ENCODE results near the gene FRK.
"Not testable (repeated sequence)": the region's sequence is repeated elsewhere in the genome, so short reads cannot be mapped to it uniquely, and the experiment has no call there.

FRK gene

GRCh38 chr6:116060572-116061283 is at the start of gene FRK:
FRK (minus strand) TSS chr6:116060891; CDS start chr6:116060311, 580 bp downstream.
- DNase-seq: no peak

GRCh38 chr6:116108836-116109235 is 48.1 kb upstream of the FRK start:
- no peak for DNase-seq

GRCh38 chr6:116106146-116106545 is 45.5 kb upstream of the FRK start:
- no peak for DNase-seq

GRCh38 chr6:116105247-116105646 is 44.6 kb upstream of the FRK start:
- DNase-seq: no peak

- no peak for DNase-seq
Measured at GRCh38 chr6:116104636-116105035, 43.9 kb upstream of the FRK start.

GRCh38 chr6:116102873-116103272 is 42.2 kb upstream of the FRK start:
- peak; percentile 19 to 41 for DNase-seq

GRCh38 chr6:116101790-116102189 is 41.1 kb upstream of the FRK start:
- no peak for DNase-seq

- DNase-seq: no peak
Measured at GRCh38 chr6:116101302-116101718, 40.6 kb upstream of the FRK start.

- DNase-seq: peak; percentile 54 to 64
Measured at GRCh38 chr6:116100419-116101301, 40.0 kb upstream of the FRK start, which contains the start of gene NT5DC1. NT5DC1 (plus strand) TSS chr6:116100853; CDS start chr6:116100931, 78 bp downstream.

GRCh38 chr6:116099036-116099435 is 38.3 kb upstream of the FRK start:
- no peak for DNase-seq

- DNase-seq: peak; percentile 13 to 34
Measured at GRCh38 chr6:116096979-116097816, 36.5 kb upstream of the FRK start.

GRCh38 chr6:116096048-116096759 is 35.5 kb upstream of the FRK start:
- not testable (repeated sequence) for DNase-seq

- no peak for DNase-seq
Measured at GRCh38 chr6:116094041-116094440, 33.4 kb upstream of the FRK start.

GRCh38 chr6:116090251-116090650 is 29.6 kb upstream of the FRK start:
- DNase-seq: no peak

GRCh38 chr6:116088946-116089345 is 28.3 kb upstream of the FRK start:
- DNase-seq: no peak

- no peak for DNase-seq
Measured at GRCh38 chr6:116087437-116088027, 26.8 kb upstream of the FRK start.

- DNase-seq: no peak
Measured at GRCh38 chr6:116084284-116084683, 23.6 kb upstream of the FRK start.

GRCh38 chr6:116083052-116083451 is 22.4 kb upstream of the FRK start:
- no peak for DNase-seq

GRCh38 chr6:116078945-116079344 is 18.3 kb upstream of the FRK start:
- no peak for DNase-seq

- DNase-seq: no peak
Measured at GRCh38 chr6:116078522-116078921, 17.8 kb upstream of the FRK start.

GRCh38 chr6:116074732-116075390 is 14.2 kb upstream of the FRK start:
- DNase-seq: no peak

Measured in inflammatory macrophage treated with lipopolysaccharide for 1 hour (primary cell).